Gastrocnemius medialis (tissue), 4 donors: ENCODE measurements around the gene CAPG. TPM values are rescaled to one million over a fixed set of nuclear protein-coding genes. Genes with fewer than 3 reads are reported as not detected.

Experiments
- ATAC-seq, 2 donors: fragments of 150-250 bp; one replicate each; pipeline ENCODE4 v1.9.1; 2016
- DNase-seq, 2 donors: peaks; one replicate each; pipeline ENCODE4 v3.0.0-alpha.2; 2019
- H3K27ac ChIP-seq, 4 donors: fragments of 200-600 bp; sonication (generic); 1 replicate in 1 of 4; 2 replicates in 3 of 4; pipeline ENCODE4 v1.5.1; 2016 to 2018; ENCODE audit warnings: mild to moderate bottlenecking in 2 of 4, moderate library complexity in 1 of 4
- H3K27me3 ChIP-seq, 3 donors: fragments of 200-600 bp; sonication (generic) in 2 of 3; 1 replicate in 1 of 3; 2 replicates in 2 of 3; pipeline versions ENCODE4 v1.5.1 to v1.6.0; 2016 to 2019; ENCODE audit warnings: mild to moderate bottlenecking in 1 of 3, moderate library complexity in 1 of 3
- H3K36me3 ChIP-seq, 2 donors: fragments of 200-600 bp; sonication (generic) in 1 of 2; one replicate each; pipeline ENCODE4 v1.5.1; 2017 to 2018
- H3K4me1 ChIP-seq, 2 donors: fragments of 200-600 bp; sonication (generic) in 1 of 2; one replicate each; pipeline ENCODE4 v1.5.1; 2016 to 2017; ENCODE audit warnings: mild to moderate bottlenecking in 2 of 2
- H3K4me3 ChIP-seq, 4 donors: fragments of 200-600 bp; sonication (generic) in 3 of 4; 1 replicate in 1 of 4; 2 replicates in 3 of 4; pipeline ENCODE4 v1.5.1; 2016 to 2019; ENCODE audit warnings: mild to moderate bottlenecking in 2 of 4
- H3K9me3 ChIP-seq, 3 donors: fragments of 200-600 bp; sonication (generic) in 2 of 3; 1 replicate in 1 of 3; 2 replicates in 2 of 3; pipeline ENCODE4 v1.5.1; 2016 to 2019
- POLR2A ChIP-seq, 2 donors: fragments of 450-650 bp; IDR thresholded peaks; one replicate each; pipeline ENCODE4 v1.6.1; 2017; ENCODE audit warnings: antibody characterized with exemption in 2 of 2, mild to moderate bottlenecking in 2 of 2, moderate library complexity in 2 of 2
- in situ Hi-C, 4 donors: fragments of 200-750 bp; cut with MboI; loops; one replicate each; pipeline versions ENCODE4 v1.15.0 to v1.8.0; 2017; ENCODE audit warnings: low sequenced_read_pairs in 4 of 4
- intact Hi-C: fragments of 100-400 bp; cut with DNase I; formaldehyde crosslinking; loops from one replicate; pipeline ENCODE4 v1.15.1; 2023; ENCODE audit warnings: low total_unique reads
- total RNA-seq, 4 donors: library from RNA; depleted of rRNA; stranded (reverse); fragments of >200 nt; gene quantifications; one replicate each; pipeline versions ENCODE4 v1.1.0 to v1.2.3, GENCODE V29; 2016
- TF ChIP-seq, protein P1 (sequence below), 5 experiments: fragments of 450-650 bp in 3 of 5; fragments of 200-600 bp in 2 of 5; sonication (generic) in 2 of 5; IDR thresholded peaks in 4 of 5; conservative IDR thresholded peaks in 1 of 5; 1 replicate in 4 of 5; 2 replicates in 1 of 5; pipeline ENCODE4 v1.5.1; 2016 to 2019; ENCODE audit warnings: antibody characterized with exemption in 5 of 5, mild to moderate bottlenecking in 3 of 5, moderate library complexity in 3 of 5

CAPG gene
- total RNA-seq, 4 donors from 2014 or later, result 15.9 to 35.6 (median 23.1) TPM

GRCh38 chr2:85354286-85355072 is 55.7 kb downstream of the CAPG start, which contains the start of the genes ELMOD3 and RETSAT:
Gene ELMOD3 (plus strand): TSS chr2:85354769. CDS start chr2:85357199, 2,430 bp downstream.
Gene RETSAT (minus strand): TSS chr2:85354528. CDS start chr2:85354507, 21 bp downstream.
- H3K27me3 ChIP-seq, result no peaks in the 10 kb centered on the region
- ATAC-seq, result peak; percentile 90 to 94
- H3K4me3 ChIP-seq, result peak within 1 kb of the TSS; percentile 70 to 97 (median 83)
- peak; percentile 99 for DNase-seq
- TF ChIP-seq, protein P1, sequence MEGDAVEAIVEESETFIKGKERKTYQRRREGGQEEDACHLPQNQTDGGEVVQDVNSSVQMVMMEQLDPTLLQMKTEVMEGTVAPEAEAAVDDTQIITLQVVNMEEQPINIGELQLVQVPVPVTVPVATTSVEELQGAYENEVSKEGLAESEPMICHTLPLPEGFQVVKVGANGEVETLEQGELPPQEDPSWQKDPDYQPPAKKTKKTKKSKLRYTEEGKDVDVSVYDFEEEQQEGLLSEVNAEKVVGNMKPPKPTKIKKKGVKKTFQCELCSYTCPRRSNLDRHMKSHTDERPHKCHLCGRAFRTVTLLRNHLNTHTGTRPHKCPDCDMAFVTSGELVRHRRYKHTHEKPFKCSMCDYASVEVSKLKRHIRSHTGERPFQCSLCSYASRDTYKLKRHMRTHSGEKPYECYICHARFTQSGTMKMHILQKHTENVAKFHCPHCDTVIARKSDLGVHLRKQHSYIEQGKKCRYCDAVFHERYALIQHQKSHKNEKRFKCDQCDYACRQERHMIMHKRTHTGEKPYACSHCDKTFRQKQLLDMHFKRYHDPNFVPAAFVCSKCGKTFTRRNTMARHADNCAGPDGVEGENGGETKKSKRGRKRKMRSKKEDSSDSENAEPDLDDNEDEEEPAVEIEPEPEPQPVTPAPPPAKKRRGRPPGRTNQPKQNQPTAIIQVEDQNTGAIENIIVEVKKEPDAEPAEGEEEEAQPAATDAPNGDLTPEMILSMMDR (IDR thresholded peaks at IDR 0.05 in 4 of 5, conservative IDR thresholded peaks at IDR 0.05 in 1 of 5), result no peak
- peak; percentile 97 for TF ChIP-seq POLR2A (IDR thresholded peaks at IDR 0.05)
- H3K9me3 ChIP-seq, result no peaks in the 10 kb centered on the region
- peaks cover 39 to 44% of the 10 kb centered on the region in 2 donors for H3K4me1 ChIP-seq
- peak within 1 kb of the TSS; percentile 93 to 96 (median 96) for H3K27ac ChIP-seq
- in situ Hi-C loops (loop anchor here in 1 of 4 donors (25.0 kb wide), 1 partner anchor 833 kb away; the partner anchor contains the start of genes IMMT and MRPL35), intact Hi-C loops (loop anchor here (2.0 to 5.0 kb wide), 2 partner anchors 28 to 183 kb away; partner anchors contain the start of gene MAT2A)
- H3K36me3 ChIP-seq, result peaks cover 0 to 41% of the 10 kb centered on the region in 2 donors

DNA sequence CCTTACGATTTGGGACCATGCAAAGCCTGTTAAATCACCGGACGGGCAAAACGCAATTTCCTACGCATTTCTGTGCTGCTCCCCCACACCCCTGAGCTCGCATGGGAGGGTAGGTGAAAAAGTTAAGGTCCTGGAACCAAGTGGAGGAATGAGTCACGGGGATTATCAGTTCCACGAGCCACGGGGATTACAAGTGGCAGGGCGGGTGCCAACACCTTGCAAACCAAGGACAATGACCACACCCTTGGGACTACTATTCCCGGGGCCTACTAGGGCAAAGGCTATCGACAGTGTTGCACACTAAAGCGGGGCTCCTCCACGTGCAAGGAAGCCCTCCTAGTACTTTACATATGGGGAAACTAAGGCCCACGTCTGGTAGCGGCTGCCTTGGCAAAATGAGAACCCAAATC is 56.3 kb downstream of the CAPG start:
- Histone ChIP-seq H3K36me3 (peaks cover 3 to 47% of the 10 kb centered on the region in 2 donors), H3K27ac (peak overlapping the region; percentile 93 to 96 (median 96)), H3K9me3 (no peaks in the 10 kb centered on the region), H3K27me3 (no peaks in the 10 kb centered on the region), H3K4me1 (peaks cover 39 to 44% of the 10 kb centered on the region in 2 donors), H3K4me3 (peak overlapping the region; percentile 70 to 97 (median 83))
- in situ Hi-C loops, result loop anchor here in 1 of 4 donors (25.0 kb wide), 1 partner anchor 833 kb away; the partner anchor contains the start of genes IMMT and MRPL35
- ATAC-seq (peak; percentile 76 to 77), DNase-seq (peak; percentile 75 to 91)
- no peak for TF ChIP-seq POLR2A (IDR thresholded peaks at IDR 0.05)
- TF ChIP-seq, protein P1 (IDR thresholded peaks at IDR 0.05 in 4 of 5, conservative IDR thresholded peaks at IDR 0.05 in 1 of 5), result no peak
- intact Hi-C loops, result loop anchor here (1.0 to 5.0 kb wide), 3 partner anchors 26 to 183 kb away; partner anchors contain the start of gene MAT2A

DNA sequence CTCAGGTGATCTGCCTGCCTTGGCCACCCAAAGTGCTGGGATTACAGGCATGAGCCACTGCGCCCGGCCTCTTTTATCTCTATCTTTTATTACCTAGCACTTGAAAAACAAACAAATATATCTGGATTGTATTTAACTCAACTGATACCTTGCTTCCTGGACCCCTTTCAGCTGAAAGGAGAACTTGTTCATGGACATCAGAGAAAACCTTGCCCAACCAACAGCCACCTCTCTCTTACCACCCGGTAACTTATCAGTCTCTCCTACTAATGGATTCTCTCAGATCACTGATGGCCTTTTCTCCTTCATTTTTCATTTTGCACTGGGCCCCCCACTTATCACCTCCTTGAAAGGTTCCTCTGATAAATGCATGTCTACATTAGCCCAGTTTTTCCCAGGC is 62.6 kb downstream of the CAPG start:
- H3K27ac ChIP-seq, result no peak overlapping the region
- TF ChIP-seq, protein P1 (IDR thresholded peaks at IDR 0.05 in 4 of 5, conservative IDR thresholded peaks at IDR 0.05 in 1 of 5), result no peak
- TF ChIP-seq POLR2A (IDR thresholded peaks at IDR 0.05), result no peak
- intact Hi-C loops, result no loop called here
- H3K4me1 ChIP-seq, result peaks cover 5 to 6% of the 10 kb centered on the region in 2 donors
- no peak overlapping the region for H3K4me3 ChIP-seq
- H3K27me3 ChIP-seq, result no peaks in the 10 kb centered on the region
- peaks cover 5 to 95% of the 10 kb centered on the region in 2 donors for H3K36me3 ChIP-seq
- DNase-seq, result no peak
- in situ Hi-C loops, result no loop called here
- no peak for ATAC-seq
- no peaks in the 10 kb centered on the region for H3K9me3 ChIP-seq

Other genes with a start within 250 kb of the CAPG start
- gene TGOLN2, start 82.4 kb downstream of the CAPG start, total RNA-seq, result 10 to 100 TPM; 29.5 to 81.7 (median 61.9) TPM
- 100 to 1,000 TPM in 3 of 4 donors, 10 to 100 TPM in 1; 62.2 to 151 (median 116) TPM for gene RETSAT, start 55.8 kb downstream of the CAPG start, total RNA-seq
- 10 to 100 TPM; 15.9 to 31.7 (median 25.0) TPM for gene ELMOD3, start 55.6 kb downstream of the CAPG start, total RNA-seq
- 1 to 10 TPM in 1 of 4 donors, not detected in 3; 3.5 TPM for gene SH2D6, start 8.3 kb upstream of the CAPG start, total RNA-seq
- gene MAT2A, start 128.8 kb upstream of the CAPG start, total RNA-seq, result 100 to 1,000 TPM in 1 of 4 donors, 10 to 100 TPM in 3; 33.2 to 131 (median 56.0) TPM
- 10 to 100 TPM; 18.3 to 33.1 (median 28.2) TPM for gene GGCX, start 151.1 kb upstream of the CAPG start, total RNA-seq
- 10 to 100 TPM in 1 of 4 donors, 1 to 10 TPM in 3; 5.3 to 12.1 (median 7.1) TPM for gene VAMP8, start 167.2 kb upstream of the CAPG start, total RNA-seq
- gene VAMP5, start 174.1 kb upstream of the CAPG start, total RNA-seq, result 10 to 100 TPM; 19.9 to 47.0 (median 36.9) TPM
- 100 to 1,000 TPM; 207 to 235 (median 215) TPM for gene RNF181, start 185.4 kb upstream of the CAPG start, total RNA-seq
- 100 to 1,000 TPM in 1 of 4 donors, 10 to 100 TPM in 3; 44.4 to 102 (median 80.7) TPM for gene TMEM150A, start 192.3 kb upstream of the CAPG start, total RNA-seq
- gene C2orf68, start 201.7 kb upstream of the CAPG start, total RNA-seq, result 10 to 100 TPM; 28.4 to 35.4 (median 32.3) TPM
- gene USP39, start 205.8 kb upstream of the CAPG start, total RNA-seq, result 100 to 1,000 TPM in 1 of 4 donors, 10 to 100 TPM in 3; 72.2 to 139 (median 92.1) TPM